ENCODE results near the gene SZT2.

GRCh38 chr1:43418858-43419257 lies 29.2 kb downstream of the SZT2 start:
- TF ChIP-seq SIN3A (IDR thresholded peaks at IDR 0.05; ENCODE audit: borderline replicate concordance, insufficient read depth, low read length) (no peak), POLR2AphosphoS5 (IDR thresholded peaks at IDR 0.05; ENCODE audit: low read depth, low read length) (no peak)
